GM23338 (cell line): ENCODE data around the gene GALNT14. TPM values are rescaled to one million over a fixed set of nuclear protein-coding genes. Genes with fewer than 3 reads are reported as not detected.
A peak's percentile ranks its signal among the peaks of the same experiment; 100 is the strongest.

Experiments used
- ATAC-seq: fragments of 200-7000 bp; cut with Tn5 transposase; 3 replicates; pipeline ENCODE4 v1.9.1; 2020
- DNase-seq: peaks from one replicate; pipeline ENCODE4 v3.0.0-alpha.2; 2015; ENCODE audit warnings: low spot score
- H2AFZ ChIP-seq: fragments of 200-600 bp; sonication (generic); 2 replicates; pipeline ENCODE4 v1.8.0; 2016; ENCODE audit warnings: antibody characterized with exemption, mild to moderate bottlenecking, moderate library complexity
- H3F3A ChIP-seq: fragments of 200-600 bp; sonication (generic); replicated peaks from 2 replicates; pipeline ENCODE4 v1.8.0; 2017; ENCODE audit warnings: antibody characterized with exemption, mixed run types, low read depth
- H3K27ac ChIP-seq: fragments of 200-600 bp; sonication (generic); 2 replicates; pipeline ENCODE4 v1.6.1; 2016; ENCODE audit warnings: low read depth
- H3K27me3 ChIP-seq: fragments of 200-600 bp; sonication (generic); 2 replicates; pipeline ENCODE4 v1.8.0; 2016; ENCODE audit warnings: mild to moderate bottlenecking, mixed run types, moderate library complexity; ENCODE audit not compliant: insufficient read depth
- H3K36me3 ChIP-seq: fragments of 200-600 bp; sonication (generic); 2 replicates; pipeline ENCODE4 v1.8.0; 2016; ENCODE audit warnings: mild to moderate bottlenecking; ENCODE audit not compliant: insufficient read depth
- H3K4me1 ChIP-seq: fragments of 200-600 bp; sonication (generic); 2 replicates; pipeline ENCODE4 v1.8.0; 2016; ENCODE audit warnings: mild to moderate bottlenecking, moderate library complexity; ENCODE audit not compliant: insufficient read depth
- H3K4me2 ChIP-seq: fragments of 200-600 bp; sonication (generic); 2 replicates; pipeline ENCODE4 v1.7.1; 2017; ENCODE audit warnings: mixed run types
- H3K4me3 ChIP-seq: fragments of 200-600 bp; sonication (generic); 2 replicates; pipeline ENCODE4 v1.6.1; 2016; ENCODE audit warnings: mixed run types
- H3K79me2 ChIP-seq: fragments of 200-600 bp; sonication (generic); replicated peaks from 2 replicates; pipeline ENCODE4 v1.8.0; 2017; ENCODE audit warnings: mild to moderate bottlenecking; ENCODE audit not compliant: insufficient read depth
- H3K9me2 ChIP-seq: fragments of 200-600 bp; sonication (generic); 2 replicates; pipeline ENCODE4 v1.8.0; 2017; ENCODE audit not compliant: insufficient read depth
- H4K20me1 ChIP-seq: fragments of 200-600 bp; sonication (generic); replicated peaks from 2 replicates; pipeline ENCODE4 v1.8.0; 2017; ENCODE audit warnings: mild to moderate bottlenecking; ENCODE audit not compliant: insufficient read depth
- H3K27ac Mint-ChIP-seq: 2 replicates; pipeline ENCODE4 v1.8.0; 2020; ENCODE audit warnings: inconsistent platforms, mild to moderate bottlenecking, moderate library complexity, mixed read lengths
- H3K27me3 Mint-ChIP-seq: 3 replicates; pipeline ENCODE4 v1.8.0; 2022; ENCODE audit warnings: low read depth, mild to moderate bottlenecking, moderate library complexity, mixed read lengths, inconsistent platforms; ENCODE audit not compliant: insufficient read depth, poor library complexity
- H3K36me3 Mint-ChIP-seq: 3 replicates; pipeline ENCODE4 v1.8.0; 2021; ENCODE audit warnings: low read depth, mild to moderate bottlenecking, inconsistent platforms, moderate library complexity, mixed read lengths
- H3K4me1 Mint-ChIP-seq: 3 replicates; pipeline ENCODE4 v1.8.0; 2020; ENCODE audit warnings: mild to moderate bottlenecking, inconsistent platforms, mixed read lengths
- H3K4me3 Mint-ChIP-seq: 3 replicates; pipeline ENCODE4 v1.8.0; 2021; ENCODE audit warnings: moderate library complexity, mild to moderate bottlenecking, inconsistent platforms, mixed read lengths
- H3K9me3 Mint-ChIP-seq: 3 replicates; pipeline ENCODE4 v1.8.0; 2020; ENCODE audit warnings: moderate library complexity, mild to moderate bottlenecking, inconsistent platforms, mixed read lengths
- CREB1 ChIP-seq: fragments of 250-450 bp; sonication (Bioruptor Pico); IDR thresholded peaks from 2 replicates; pipeline ENCODE4 v1.5.0; 2020; ENCODE audit warnings: low read depth, mild to moderate bottlenecking, moderate library complexity
- CTCF ChIP-seq, 2 experiments: fragments of 200-600 bp in 1 of 2; sonication (generic) in 1 of 2; conservative IDR thresholded peaks; 2 replicates each; pipeline versions ENCODE4 v1.5.1 to v1.6.1; 2016 to 2017; ENCODE audit warnings: antibody characterized with exemption in 2 of 2, low read depth in 2 of 2, mild to moderate bottlenecking in 2 of 2, moderate library complexity in 1 of 2
- ETS1 ChIP-seq: IDR thresholded peaks from 2 replicates; pipeline ENCODE4 v1.6.1; 2016; ENCODE audit warnings: antibody characterized with exemption
- EZH2 ChIP-seq: fragments of 200-600 bp; sonication (generic); IDR thresholded peaks from one replicate; pipeline ENCODE4 v1.8.0; 2017; ENCODE audit warnings: antibody characterized with exemption, mild to moderate bottlenecking, low read depth; ENCODE audit not compliant: unreplicated experiment
- EZH2phosphoT487 ChIP-seq: fragments of 200-600 bp; sonication (generic); IDR thresholded peaks from one replicate; pipeline ENCODE4 v1.8.1; 2018; ENCODE audit warnings: antibody characterized with exemption; ENCODE audit not compliant: unreplicated experiment
- JUNB ChIP-seq: IDR thresholded peaks from one replicate; pipeline ENCODE4 v1.6.1; 2016; ENCODE audit warnings: antibody characterized with exemption; ENCODE audit not compliant: unreplicated experiment
- NANOG ChIP-seq: IDR thresholded peaks from 2 replicates; pipeline ENCODE4 v1.6.1; 2016; ENCODE audit warnings: antibody characterized with exemption, borderline replicate concordance
- POLR2AphosphoS5 ChIP-seq: IDR thresholded peaks from 2 replicates; pipeline ENCODE4 v1.6.1; 2016; ENCODE audit warnings: antibody characterized with exemption, low read depth
- REST ChIP-seq: IDR thresholded peaks from one replicate; pipeline ENCODE4 v1.6.1; 2018; ENCODE audit warnings: antibody characterized with exemption; ENCODE audit not compliant: unreplicated experiment
- STAT1 ChIP-seq: IDR thresholded peaks from one replicate; pipeline ENCODE4 v1.6.1; 2016; ENCODE audit warnings: antibody characterized with exemption; ENCODE audit not compliant: unreplicated experiment
- ZNF114 ChIP-seq: fragments of 250-450 bp; sonication (Bioruptor Pico); IDR thresholded peaks from 2 replicates; pipeline ENCODE4 v1.5.0; 2020; ENCODE audit warnings: mild to moderate bottlenecking, moderate library complexity
- ZNF331 ChIP-seq: fragments of 250-450 bp; sonication (Bioruptor Pico); IDR thresholded peaks from 2 replicates; pipeline ENCODE4 v1.5.0; 2020; ENCODE audit warnings: low read depth, mild to moderate bottlenecking, moderate library complexity
- ZNF462 ChIP-seq: fragments of 250-450 bp; sonication (Bioruptor Pico); IDR thresholded peaks from 2 replicates; pipeline ENCODE4 v1.5.0; 2020; ENCODE audit warnings: mild to moderate bottlenecking, moderate library complexity
- polyA plus RNA-seq: library from polyadenylated mRNA; unstranded; fragments of >200 nt; fragmentation: Nextera tagmentation; extraction: Ambion mirVana; gene quantifications from 2 replicates; pipeline ENCODE4 v1.2.1, GENCODE V29; 2016
- total RNA-seq: library from RNA; depleted of rRNA; stranded (reverse); fragments of >200 nt; shearing (Covaris generic); gene quantifications from 2 replicates; pipeline ENCODE4 v1.2.3, GENCODE V29; 2014

The GALNT14 gene
- total and polyA plus RNA-seq, 2 experiments from 2014 or later: 5.4 to 7.7 TPM

- H3K27ac ChIP-seq: no peak overlapping the region
- no peaks in the 10 kb centered on the region for H3K79me2 ChIP-seq
- H3K9me2 ChIP-seq: no peaks in the 10 kb centered on the region
- TF ChIP-seq STAT1 (no peak), ZNF462 (no peak), EZH2 (no peak), ZNF331 (CRISPR knock-in tag) (no peak), JUNB (no peak), REST (no peak), CREB1 (no peak), ZNF114 (CRISPR knock-in tag) (no peak), ETS1 (no peak), POLR2AphosphoS5 (no peak), NANOG (no peak), EZH2phosphoT487 (no peak), CTCF (conservative IDR thresholded peaks at IDR 0.05; ENCODE audit: low read depth in 2 of 2) (no peak)
- H3K4me2 ChIP-seq: no peak overlapping the region
- ATAC-seq: no peak
- H3F3A ChIP-seq: no peaks in the 10 kb centered on the region
- H3K27me3 ChIP-seq: no peaks in the 10 kb centered on the region
- no peaks in the 10 kb centered on the region; the same call in 1 of the 2 replicates for H3K36me3 ChIP-seq
- H3K36me3 Mint-ChIP-seq: no peaks in the 10 kb centered on the region; the same call in 2 of the 3 replicates
- H3K4me1 Mint-ChIP-seq: peaks cover 21% of the 10 kb centered on the region
- H3K27ac Mint-ChIP-seq: no peak overlapping the region
- H3K9me3 Mint-ChIP-seq: no peaks in the 10 kb centered on the region
- H3K4me3 Mint-ChIP-seq: no peak overlapping the region
- H4K20me1 ChIP-seq: no peaks in the 10 kb centered on the region; the same call in 1 of the 2 replicates
- H2AFZ ChIP-seq: no peak overlapping the region
- peaks cover 4% of the 10 kb centered on the region; the same call in 1 of the 2 replicates for H3K4me1 ChIP-seq
- peaks cover 6% of the 10 kb centered on the region for H3K27me3 Mint-ChIP-seq
- peak; percentile 25 for DNase-seq
- H3K4me3 ChIP-seq: no peak overlapping the region
These were observed 156.7 kb downstream of the GALNT14 start for GRCh38 chr2:30981510-30981909.
